H1 (cell line): Measurements from ENCODE around the gene PPP2R3B. TPM values are rescaled to one million over a fixed set of nuclear protein-coding genes. Genes with fewer than 3 reads are reported as not detected.

Experiments
- CTCF ChIA-PET: fragments of 300-600 bp; sonication (Branson Sonifier 250); formaldehyde crosslinking; loops from one replicate; lab custom pipeline; 2021; ENCODE audit not compliant: partially characterized antibody; lab: Charles Lee
- POLR2A ChIA-PET: fragments of 300-600 bp; sonication (Branson Sonifier 250); formaldehyde crosslinking; loops from one replicate; lab custom pipeline; 2021; ENCODE audit warnings: inconsistent platforms; ENCODE audit not compliant: partially characterized antibody; lab: Charles Lee
- DNase-seq, 2 experiments: peaks; one replicate each; pipeline versions ENCODE4 v3.0.0 to v3.0.0-alpha.2; 2010 to 2022; ENCODE audit warnings: low spot score in 2 of 2, low read depth in 1 of 2, mixed read lengths in 1 of 2
- FAIRE-seq: peaks from 2 replicates; lab custom pipeline; 2011; peaks lifted over from hg19 to GRCh38; lab: Jason Lieb, UNC
- H2AFZ ChIP-seq: 2 replicates; pipeline ENCODE4 v1.8.1; 2012; ENCODE audit warnings: low read length, inconsistent platforms
- H2AK5ac ChIP-seq: 2 replicates; pipeline ENCODE4 v1.6.1; 2013; ENCODE audit warnings: low read depth, low read length
- H2BK120ac ChIP-seq: replicated peaks from 2 replicates; pipeline ENCODE3; 2013; ENCODE audit warnings: low read depth, low read length, inconsistent platforms
- H2BK12ac ChIP-seq: 2 replicates; pipeline ENCODE4 v1.6.1; 2013; ENCODE audit warnings: low read depth, low read length
- H2BK15ac ChIP-seq: 2 replicates; pipeline ENCODE4 v1.6.1; 2013; ENCODE audit warnings: low read length
- H2BK20ac ChIP-seq: 2 replicates; pipeline ENCODE4 v1.6.1; 2013; ENCODE audit warnings: low read length
- H2BK5ac ChIP-seq: 2 replicates; pipeline ENCODE4 v1.6.1; 2013; ENCODE audit warnings: low read depth, low read length
- H3K14ac ChIP-seq: 2 replicates; pipeline ENCODE4 v1.6.1; 2013; ENCODE audit warnings: inconsistent platforms; ENCODE audit not compliant: insufficient read length
- H3K18ac ChIP-seq: 2 replicates; pipeline ENCODE4 v1.6.1; 2013; ENCODE audit warnings: low read length; ENCODE audit errors: extremely low read depth
- H3K23ac ChIP-seq: 2 replicates; pipeline ENCODE4 v1.6.1; 2013; ENCODE audit warnings: inconsistent platforms; ENCODE audit not compliant: insufficient read length
- H3K23me2 ChIP-seq: 2 replicates; pipeline ENCODE4 v1.6.1; 2013; ENCODE audit warnings: low read depth, low read length
- H3K27ac ChIP-seq: 2 replicates; pipeline ENCODE4 v1.6.1; 2011; ENCODE audit warnings: low read depth, low read length, inconsistent platforms
- H3K27me3 ChIP-seq, 4 experiments: replicated peaks in 1 of 4; 1 replicate in 1 of 4; 2 replicates in 3 of 4; pipeline versions ENCODE4 v1.6.1 to v1.8.1; 2011 to 2013; ENCODE audit warnings: low read length in 3 of 4, mild to moderate bottlenecking in 3 of 4, inconsistent platforms in 2 of 4, mixed read lengths in 2 of 4, moderate library complexity in 1 of 4; ENCODE audit not compliant: control insufficient read depth in 3 of 4, insufficient read depth in 3 of 4; ENCODE audit errors: extremely low read depth in 1 of 4
- H3K36me3 ChIP-seq, 4 experiments: 2 replicates each; pipeline versions ENCODE4 v1.6.1 to v1.8.1; 2011 to 2013; ENCODE audit warnings: mild to moderate bottlenecking in 4 of 4, low read length in 3 of 4, moderate library complexity in 2 of 4, control low read depth in 1 of 4, inconsistent platforms in 1 of 4; ENCODE audit not compliant: insufficient read depth in 4 of 4, control insufficient read depth in 2 of 4
- H3K4ac ChIP-seq: replicated peaks from 2 replicates; pipeline ENCODE3; 2013; ENCODE audit warnings: low read length, low read depth, mixed read lengths, inconsistent platforms; ENCODE audit not compliant: insufficient read length
- H3K4me1 ChIP-seq, 4 experiments: replicated peaks in 1 of 4; 1 replicate in 1 of 4; 2 replicates in 3 of 4; pipeline versions ENCODE4 v1.6.1 to v1.8.1; 2011 to 2013; ENCODE audit warnings: low read length in 3 of 4, inconsistent platforms in 2 of 4, mixed read lengths in 1 of 4; ENCODE audit not compliant: insufficient read depth in 4 of 4, control insufficient read depth in 3 of 4
- H3K4me2 ChIP-seq, 2 experiments: 2 replicates each; pipeline versions ENCODE4 v1.6.1 to v1.8.1; 2011 to 2013; ENCODE audit warnings: low read depth in 2 of 2, low read length in 2 of 2, control low read depth in 1 of 2, inconsistent platforms in 1 of 2, mild to moderate bottlenecking in 1 of 2; ENCODE audit not compliant: insufficient read depth in 1 of 2
- H3K4me3 ChIP-seq, 4 experiments: fragments of 200-600, 300-600 bp in 1 of 4; sonication (generic), shearing (Covaris generic), sonication (Bioruptor Twin) in 1 of 4; 2 replicates each; pipeline versions ENCODE4 v1.5.1 to v1.8.1; 2011 to 2016; ENCODE audit warnings: low read length in 4 of 4, low read depth in 3 of 4, control low read depth in 2 of 4, inconsistent platforms in 2 of 4, mild to moderate bottlenecking in 2 of 4, mixed read lengths in 1 of 4, moderate library complexity in 1 of 4; ENCODE audit not compliant: insufficient read depth in 2 of 4; ENCODE audit errors: extremely low read depth in 1 of 4
- H3K56ac ChIP-seq: replicated peaks from 2 replicates; pipeline ENCODE3; 2013; ENCODE audit warnings: low read depth, mild to moderate bottlenecking, mixed read lengths, low read length, inconsistent platforms; ENCODE audit not compliant: insufficient read length
- H3K79me1 ChIP-seq: 2 replicates; pipeline ENCODE4 v1.6.1; 2013; ENCODE audit warnings: low read depth, low read length, control low read depth
- H3K79me2 ChIP-seq, 2 experiments: 2 replicates each; pipeline versions ENCODE4 v1.6.1 to v1.8.1; 2012 to 2013; ENCODE audit warnings: low read length in 2 of 2, mild to moderate bottlenecking in 2 of 2, inconsistent platforms in 1 of 2; ENCODE audit not compliant: insufficient read depth in 2 of 2, control insufficient read depth in 1 of 2
- H3K9ac ChIP-seq, 4 experiments: replicated peaks in 1 of 4; 1 replicate in 1 of 4; 2 replicates in 3 of 4; pipeline versions ENCODE4 v1.6.1 to v1.8.1; 2011 to 2013; ENCODE audit warnings: low read depth in 3 of 4, low read length in 3 of 4, control low read depth in 2 of 4, mild to moderate bottlenecking in 2 of 4, moderate library complexity in 2 of 4, inconsistent platforms in 1 of 4; ENCODE audit errors: extremely low read depth in 1 of 4
- H3K9me3 ChIP-seq, 2 experiments: 2 replicates each; pipeline versions ENCODE4 v1.6.1 to v1.8.1; 2012 to 2013; ENCODE audit warnings: mild to moderate bottlenecking in 2 of 2, moderate library complexity in 2 of 2, control low read depth in 1 of 2, inconsistent platforms in 1 of 2, low read depth in 1 of 2, low read length in 1 of 2, mixed read lengths in 1 of 2; ENCODE audit not compliant: insufficient read depth in 2 of 2
- H4K20me1 ChIP-seq, 2 experiments: replicated peaks in 1 of 2; 2 replicates each; pipeline versions ENCODE3 to v1.8.1; 2011 to 2013; ENCODE audit warnings: inconsistent platforms in 2 of 2, low read length in 2 of 2, mild to moderate bottlenecking in 1 of 2; ENCODE audit not compliant: insufficient read depth in 2 of 2, control insufficient read depth in 1 of 2
- H4K5ac ChIP-seq: 2 replicates; pipeline ENCODE4 v1.6.1; 2013; ENCODE audit warnings: low read length, low read depth, mixed read lengths, inconsistent platforms; ENCODE audit not compliant: insufficient read length
- H4K8ac ChIP-seq: 2 replicates; pipeline ENCODE4 v1.8.0; 2013; ENCODE audit warnings: mild to moderate bottlenecking, moderate library complexity, low read length, inconsistent platforms; ENCODE audit not compliant: insufficient read depth; ENCODE audit errors: extremely low read depth
- H4K91ac ChIP-seq: replicated peaks from 2 replicates; pipeline ENCODE3; 2013; ENCODE audit warnings: low read length, mixed read lengths, inconsistent platforms; ENCODE audit not compliant: insufficient read length
- ATF2 ChIP-seq: IDR thresholded peaks from 2 replicates; pipeline ENCODE4 v1.6.1; 2012; ENCODE audit warnings: low read length, inconsistent platforms
- CHD2 ChIP-seq: IDR thresholded peaks from 2 replicates; pipeline ENCODE4 v1.6.1; 2012; ENCODE audit warnings: low read length, improper control_type of control experiment
- EGR1 ChIP-seq: IDR thresholded peaks from 2 replicates; pipeline ENCODE4 v1.6.1; 2011; ENCODE audit warnings: low read depth, low read length, borderline replicate concordance
- EP300 ChIP-seq, 2 experiments: IDR thresholded peaks; 1 replicate in 1 of 2; 2 replicates in 1 of 2; pipeline ENCODE4 v1.6.1; 2011 to 2012; ENCODE audit warnings: low read depth in 2 of 2, low read length in 2 of 2, mild to moderate bottlenecking in 2 of 2, borderline replicate concordance in 1 of 2, inconsistent platforms in 1 of 2, moderate library complexity in 1 of 2
- FOSL1 ChIP-seq: IDR thresholded peaks from 2 replicates; pipeline ENCODE4 v1.6.1; 2011; ENCODE audit warnings: mild to moderate bottlenecking, low read depth, low read length, moderate library complexity; ENCODE audit not compliant: insufficient read depth
- KDM4A ChIP-seq: IDR thresholded peaks from one replicate; pipeline ENCODE4 v1.7.1; 2012; ENCODE audit warnings: low read depth, mild to moderate bottlenecking, moderate library complexity, low read length, inconsistent platforms; ENCODE audit not compliant: severe bottlenecking
- MAFK ChIP-seq: IDR thresholded peaks from 2 replicates; pipeline ENCODE4 v1.6.1; 2012; ENCODE audit warnings: low read depth, mild to moderate bottlenecking, improper control_type of control experiment, low read length
- POU5F1 ChIP-seq: IDR thresholded peaks from 2 replicates; pipeline ENCODE4 v1.6.1; 2011; ENCODE audit warnings: low read depth, mild to moderate bottlenecking, low read length, moderate library complexity
- RXRA ChIP-seq: IDR thresholded peaks from 2 replicates; pipeline ENCODE4 v1.6.1; 2011; ENCODE audit warnings: low read depth, mild to moderate bottlenecking, low read length, moderate library complexity; ENCODE audit not compliant: insufficient read depth
- TAF1 ChIP-seq: IDR thresholded peaks from 2 replicates; pipeline ENCODE4 v1.6.1; 2011; ENCODE audit warnings: mild to moderate bottlenecking, low read depth, low read length
- TCF12 ChIP-seq: IDR thresholded peaks from 2 replicates; pipeline ENCODE4 v1.6.1; 2011; ENCODE audit warnings: low read depth, mild to moderate bottlenecking, low read length
- WGBS, 2 experiments: shearing (Covaris generic) in 1 of 2; methylation state at CpG; one replicate each; pipeline versions ENCODE4 v1.1.6 to v1.1.7; 2013 to 2015; ENCODE audit warnings: low lambda C conversion rate in 2 of 2, mixed read lengths in 2 of 2, inconsistent platforms in 1 of 2, low coverage in 1 of 2, missing lambda C conversion rate in 1 of 2; ENCODE audit not compliant: insufficient replicate concordance in 2 of 2, insufficient coverage in 1 of 2, insufficient read length in 1 of 2; ENCODE audit errors: extremely low coverage in 1 of 2, missing lambda C conversion rate in 1 of 2; 5-methylcytosine and 5-hydroxymethylcytosine counted together
- polyA plus RNA-seq, 7 experiments: library from polyadenylated mRNA; depleted of rRNA in 3 of 7; stranded (reverse) in 5 of 7; unstranded in 2 of 7; fragments of >200 nt in 5 of 7; fragments of 200-250 nt in 2 of 7; gene quantifications; 1 replicate in 5 of 7; 2 replicates in 1 of 7; 4 replicates in 1 of 7; pipeline versions ENCODE4 v1.2.1 to v1.2.3, GENCODE V29; 2011 to 2013; ENCODE audit warnings: missing spikeins in 2 of 7, mixed read lengths in 2 of 7
- total RNA-seq: library from RNA; stranded (reverse); fragmentation: NEBNext Ultra II Directional; extraction: Animal tissue kit (Norgen Biotek cat#: 25700); gene quantifications from 2 replicates; pipeline ENCODE4 v1.2.1, GENCODE V29; 2021

PPP2R3B gene
- total and polyA plus RNA-seq, 2 of the 8 experiments (the other 6 are each of a cell fraction or from before 2014, with no cell fraction given), result 47.6 to 86.7 TPM

DNA sequence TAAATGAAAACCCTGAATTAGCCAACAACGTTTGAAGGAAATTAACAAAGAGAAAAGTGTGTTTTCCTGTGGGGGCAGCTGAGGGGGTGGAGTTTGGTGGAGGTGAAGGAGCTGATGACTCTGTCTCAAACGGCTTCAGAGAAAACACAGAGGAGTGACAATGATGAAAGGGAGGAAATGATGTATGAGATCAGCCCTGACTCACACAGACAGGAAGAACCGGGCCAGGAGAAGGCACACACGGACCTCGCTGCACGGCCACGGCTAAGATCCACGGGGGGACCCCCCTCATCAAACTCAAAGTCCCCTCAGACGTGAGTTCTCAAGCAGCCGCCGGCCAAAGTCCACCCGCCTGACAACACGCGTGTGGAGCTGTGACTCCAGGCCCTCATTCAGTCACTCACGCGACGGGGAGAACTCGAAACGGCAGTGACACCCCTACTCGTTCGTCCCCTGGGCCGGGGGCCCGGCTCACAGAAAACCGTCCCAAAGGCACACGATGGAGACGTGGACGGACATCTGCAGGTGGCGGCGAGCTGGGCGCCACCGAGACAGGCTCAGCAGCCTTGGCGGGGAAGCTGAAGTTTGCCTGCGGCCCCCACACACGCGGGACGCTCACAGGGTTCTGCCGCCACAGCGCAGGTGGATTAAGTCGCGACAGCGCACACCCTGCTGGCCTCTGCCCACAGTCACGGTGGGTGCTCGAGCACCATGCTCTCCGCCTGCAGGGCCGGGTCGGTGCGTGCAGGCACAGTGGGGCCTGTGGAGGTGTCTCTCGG lies 28.8 kb downstream of the PPP2R3B start:
- Histone ChIP-seq H4K20me1 (peaks cover 7 to 19% of the 10 kb centered on the region in 2 experiments), H3K4me1 (no peaks in the 10 kb centered on the region), H3K79me2 (peaks cover 0 to 64% of the 10 kb centered on the region in 2 experiments; a peak in 2 of 4 replicates), H2BK120ac (no peak overlapping the region), H3K18ac (no peak overlapping the region), H2BK20ac (no peak overlapping the region), H2AFZ (no peak overlapping the region), H3K14ac (no peak overlapping the region), H3K4me2 (no peak overlapping the region), H2BK15ac (no peak overlapping the region), H3K4ac (no peak overlapping the region), H3K4me3 (no peak overlapping the region), H3K23me2 (no peaks in the 10 kb centered on the region), H4K91ac (no peak overlapping the region), H3K9ac (no peak overlapping the region), H2AK5ac (no peak overlapping the region), H3K27me3 (no peaks in the 10 kb centered on the region), H2BK5ac (no peak overlapping the region), H4K8ac (no peak overlapping the region; the same call in 1 of the 2 replicates), H3K79me1 (peaks cover 11% of the 10 kb centered on the region), H3K9me3 (peaks cover 0 to 4% of the 10 kb centered on the region in 2 experiments; a peak in 1 of 4 replicates), H4K5ac (no peak overlapping the region), H3K23ac (no peak overlapping the region), H3K27ac (no peak overlapping the region), H3K56ac (no peak overlapping the region), H3K36me3 (peaks cover 4 to 31% (median 16%) of the 10 kb centered on the region in 4 experiments; a peak in 6 of 8 replicates), H2BK12ac (no peak overlapping the region)
- WGBS, 2 experiments, result 96% methylated on average over 47 of the region's 48 CpGs; no CpG with 5 or more reads in 1 of the 2 experiments
- DNase-seq (no peak), FAIRE-seq (no peak)
- ChIA-PET POLR2A (no interaction called here), CTCF (no interaction called here)
- TF ChIP-seq FOSL1 (no peak), MAFK (no peak), TAF1 (no peak), ATF2 (no peak), TCF12 (no peak), EGR1 (no peak), KDM4A (no peak), RXRA (no peak), CHD2 (no peak), POU5F1 (no peak), EP300 (IDR thresholded peaks at IDR 0.05; ENCODE audit: borderline replicate concordance in 1 of 2, low read depth in 2 of 2, low read length in 2 of 2) (no peak)
